T-helper 22 cell (primary cell): Measurements from ENCODE around the gene MPHOSPH10.
"Not testable (repeated sequence)": the region's sequence is repeated elsewhere in the genome, so short reads cannot be mapped to it uniquely, and the experiment has no call there.

ENCODE experiments used
- DNase-seq: peaks from one replicate; pipeline ENCODE4 v3.0.0-alpha.2; 2020; ENCODE audit warnings: low read depth

The MPHOSPH10 gene

DNA sequence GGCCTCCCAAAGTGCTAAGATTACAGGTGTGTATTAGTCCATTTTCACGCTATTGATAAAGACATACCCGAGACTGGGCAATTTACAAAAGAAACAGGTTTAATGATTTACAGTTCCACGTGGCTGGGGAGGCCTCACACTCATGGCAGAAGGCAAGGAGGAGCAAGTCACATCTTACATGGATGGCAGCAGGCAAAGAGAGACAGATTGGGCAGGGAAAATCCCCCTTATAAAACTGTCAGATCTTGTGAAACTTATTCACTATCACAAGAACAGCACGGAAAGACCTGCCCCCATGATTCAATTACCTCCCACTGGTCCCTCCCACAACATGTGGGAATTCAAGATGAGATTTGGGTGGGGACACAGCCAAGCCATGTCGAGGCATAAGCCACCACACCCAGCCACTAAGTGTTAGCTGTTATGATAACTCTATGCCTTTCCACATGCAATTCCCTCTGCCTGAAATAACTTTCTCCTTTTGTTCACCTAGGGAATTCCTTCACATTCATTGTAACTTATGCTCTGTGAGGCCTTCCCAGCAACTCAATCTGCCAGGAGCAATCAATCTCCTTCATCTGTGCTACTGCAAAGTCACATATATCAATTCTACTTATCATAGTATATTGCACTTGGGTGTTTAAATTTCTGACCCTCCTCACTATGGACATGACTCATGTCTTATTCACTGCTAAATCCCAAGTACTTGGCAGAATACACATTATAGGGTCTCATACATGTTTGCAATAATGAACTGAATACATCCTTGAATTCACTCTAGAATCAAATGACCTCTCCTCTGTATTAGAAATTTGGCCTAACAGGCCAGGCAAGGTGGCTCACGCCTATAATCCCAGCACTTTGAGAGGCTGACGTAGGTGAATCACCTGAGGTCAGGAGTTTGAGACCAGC lies 7.8 kb upstream of the MPHOSPH10 start:
- DNase-seq = no peak

DNA sequence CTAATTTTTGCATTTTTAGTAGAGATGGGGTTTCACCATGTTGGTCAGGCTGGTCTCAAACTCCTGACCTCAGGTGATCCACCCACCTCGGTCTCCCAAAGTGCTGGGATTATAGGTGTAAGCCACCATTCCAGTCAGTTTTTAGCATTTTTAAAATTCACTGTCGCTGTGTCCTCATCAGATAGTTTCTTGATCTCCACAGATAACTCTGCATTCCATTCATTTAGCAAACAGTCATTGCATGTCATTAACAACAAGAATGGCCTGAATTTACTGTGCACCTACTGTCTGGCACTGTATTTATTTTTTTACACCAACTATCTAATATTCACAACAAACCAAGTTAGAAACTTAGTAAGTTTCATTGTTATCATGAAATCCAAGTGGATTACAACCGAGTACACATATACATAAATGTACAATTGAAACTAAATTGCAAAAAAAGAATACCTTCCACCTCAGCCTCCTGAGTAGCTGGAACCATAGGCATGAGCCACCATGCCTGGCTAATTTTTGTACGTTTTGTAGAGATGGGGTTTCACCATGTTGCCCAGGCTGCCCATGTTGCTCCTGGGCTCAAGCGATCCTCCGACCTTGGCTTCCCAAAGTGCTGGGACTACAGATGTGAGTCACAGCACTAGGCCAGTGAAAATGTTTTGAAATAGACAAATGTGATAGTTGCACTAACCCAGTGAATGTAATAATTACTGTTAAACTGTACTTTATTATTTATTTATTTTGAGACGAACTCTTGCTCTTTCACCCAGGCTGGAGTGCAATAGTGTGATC lies 4.7 kb upstream of the MPHOSPH10 start:
- no peak for DNase-seq

DNA sequence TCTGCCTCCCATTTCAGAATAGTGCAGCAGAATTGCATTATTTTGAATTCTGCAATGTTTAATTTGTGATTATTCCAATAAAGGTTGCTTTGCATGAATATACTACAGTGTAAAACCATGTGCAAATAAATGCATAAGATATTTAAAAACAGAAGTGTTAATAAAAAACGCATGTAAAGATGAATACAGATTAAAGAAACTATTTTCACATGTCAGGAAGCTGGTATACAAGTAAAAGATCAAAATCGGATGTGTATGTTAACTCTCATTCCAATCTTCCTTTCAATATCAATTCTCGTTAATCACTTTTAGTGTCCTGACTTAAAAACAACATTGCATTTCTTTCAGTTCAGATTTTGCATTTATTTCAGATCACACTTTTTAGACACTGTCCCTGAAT lies 3.5 kb upstream of the MPHOSPH10 start:
- DNase-seq = no peak

DNA sequence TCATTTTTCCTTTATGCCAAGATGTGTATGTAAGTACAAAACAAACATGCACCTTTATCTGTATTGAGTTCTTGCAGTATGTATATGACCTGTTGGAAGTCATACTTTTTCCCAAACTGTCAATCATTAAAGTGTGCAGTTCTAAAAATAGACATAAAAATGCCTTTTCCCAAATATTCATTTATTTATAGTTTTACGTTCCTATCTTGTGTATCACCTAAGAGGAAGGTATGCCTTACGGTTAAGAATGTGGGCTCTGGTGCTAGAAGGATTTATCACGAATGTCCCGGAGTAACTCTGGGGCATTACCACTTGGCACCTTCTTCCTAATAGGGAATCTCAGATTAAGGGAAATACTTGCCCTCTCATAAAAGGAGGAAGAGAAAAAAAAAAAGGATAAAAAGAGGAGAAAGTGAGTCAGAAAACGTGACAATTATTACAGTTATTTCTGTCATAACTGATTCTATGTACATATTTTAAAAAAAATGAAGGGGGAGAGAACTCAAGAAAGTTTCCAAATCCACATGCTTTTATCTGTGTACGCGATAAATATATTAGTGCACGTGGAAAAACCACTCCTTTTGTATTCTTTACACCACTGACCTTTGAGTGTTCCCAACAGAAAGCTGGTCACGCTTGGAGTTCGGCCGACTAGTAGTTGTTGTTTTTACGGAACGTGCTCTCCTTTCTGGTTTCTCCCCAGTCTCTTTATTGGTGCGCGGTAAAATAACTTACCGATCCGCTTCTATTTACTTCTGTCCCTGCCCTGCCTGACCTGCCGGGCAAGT lies 1.1 kb upstream of the MPHOSPH10 start:
- DNase-seq = no peak

DNA sequence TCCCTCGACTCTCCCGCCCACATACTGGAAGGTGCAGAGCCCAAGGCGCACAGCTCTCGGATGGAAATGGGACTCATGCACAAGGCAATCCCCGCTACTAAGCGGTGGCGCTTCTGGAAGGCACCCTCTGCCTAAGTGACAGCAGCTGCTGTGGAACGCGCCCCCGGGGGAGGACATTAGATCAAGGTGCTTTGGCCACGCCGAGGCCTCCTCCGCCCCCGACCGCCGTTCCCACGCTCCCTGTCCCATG lies 607 bp upstream of the MPHOSPH10 start:
- DNase-seq = no peak

DNA sequence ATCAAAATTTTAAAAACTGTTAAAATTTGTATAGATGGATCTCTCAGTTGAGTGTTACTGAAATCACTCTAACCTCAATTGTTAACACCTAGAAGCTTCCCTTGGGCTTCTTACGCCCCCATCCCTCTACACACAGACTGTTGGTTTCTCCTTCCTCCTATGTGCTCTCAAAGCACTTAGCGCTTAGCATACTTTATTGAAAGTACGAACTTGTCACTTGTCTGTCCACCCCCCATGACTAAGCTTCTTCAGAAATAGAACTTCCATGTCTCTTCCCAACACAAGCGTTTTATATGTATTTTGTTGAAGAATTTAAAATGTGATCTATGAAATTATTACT lies 441 bp downstream of the MPHOSPH10 start:
- DNase-seq = no peak

DNA sequence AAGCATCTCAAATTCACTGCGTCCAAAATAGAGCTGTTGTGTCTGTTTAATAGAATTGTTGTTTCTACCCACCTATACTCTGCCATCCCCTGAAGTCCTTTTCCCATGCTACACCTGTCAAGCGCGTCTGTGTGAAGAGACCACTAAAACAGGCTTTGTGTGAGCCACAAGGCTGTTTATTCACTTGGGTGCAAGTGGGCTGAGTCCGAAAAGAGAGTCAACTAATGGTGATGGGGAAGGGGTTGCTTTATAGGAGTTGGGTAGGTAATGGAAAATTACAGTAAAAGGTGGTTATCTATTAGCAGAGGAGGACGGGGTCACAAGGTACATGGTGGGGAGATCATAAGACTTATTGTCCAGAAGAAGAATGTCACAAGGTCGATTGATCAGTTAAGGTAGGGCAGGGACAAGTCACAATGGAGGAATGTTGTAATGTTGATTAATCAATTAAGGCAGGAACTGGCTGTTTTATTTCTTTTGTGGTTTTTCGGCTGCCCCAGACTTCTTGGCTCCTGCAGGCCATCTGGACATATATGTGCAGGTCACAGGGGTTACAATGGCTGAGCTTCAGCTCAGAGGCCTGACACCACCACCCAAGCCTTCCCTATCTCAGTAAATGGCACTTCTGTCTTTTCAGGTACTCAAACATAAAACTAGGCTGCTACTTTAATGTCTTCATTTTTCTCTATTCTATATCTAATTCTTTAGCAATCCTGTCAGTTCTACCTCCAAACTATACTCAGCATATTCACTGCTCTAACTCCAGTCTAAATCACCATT lies 1.1 kb downstream of the MPHOSPH10 start:
- not testable (repeated sequence) for DNase-seq

DNA sequence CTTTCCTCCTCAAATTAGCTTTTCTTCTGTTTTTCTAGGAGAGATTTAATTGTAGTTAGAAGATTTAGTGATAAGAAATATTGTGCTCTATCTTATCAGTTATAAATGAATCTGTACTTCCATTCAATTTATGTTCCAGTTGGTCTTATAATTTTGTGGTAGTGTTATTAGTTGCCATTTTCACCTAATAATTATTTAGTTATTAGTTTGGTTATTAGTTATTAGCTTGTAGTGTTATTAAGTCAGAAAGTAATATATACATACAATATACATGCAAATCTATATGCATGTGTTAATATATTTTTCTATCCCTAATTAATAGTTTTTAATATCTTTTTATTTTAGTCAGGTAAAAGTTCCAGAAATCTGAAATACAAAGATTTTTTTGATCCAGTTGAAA lies 3.2 kb downstream of the MPHOSPH10 start:
- DNase-seq = no peak

DNA sequence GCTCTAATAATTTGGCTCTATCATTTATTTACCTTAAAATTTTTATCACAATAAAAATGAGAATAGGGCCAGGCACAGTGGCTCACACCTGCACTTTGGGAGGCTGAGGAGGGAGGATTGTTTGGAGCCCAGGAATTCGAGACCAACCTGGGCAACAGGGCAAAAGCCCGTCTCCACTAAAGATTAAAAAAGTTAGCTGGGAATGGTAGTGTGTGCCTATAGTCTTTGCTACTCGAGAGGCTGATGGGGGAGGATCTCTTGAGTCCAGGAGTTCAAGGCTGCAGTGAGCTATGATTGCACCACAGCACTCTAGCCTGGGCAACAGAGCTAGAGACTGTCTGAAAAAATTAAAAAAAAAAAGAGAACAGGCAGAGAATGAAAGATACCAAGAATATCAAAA lies 5.7 kb downstream of the MPHOSPH10 start:
- DNase-seq = no peak

DNA sequence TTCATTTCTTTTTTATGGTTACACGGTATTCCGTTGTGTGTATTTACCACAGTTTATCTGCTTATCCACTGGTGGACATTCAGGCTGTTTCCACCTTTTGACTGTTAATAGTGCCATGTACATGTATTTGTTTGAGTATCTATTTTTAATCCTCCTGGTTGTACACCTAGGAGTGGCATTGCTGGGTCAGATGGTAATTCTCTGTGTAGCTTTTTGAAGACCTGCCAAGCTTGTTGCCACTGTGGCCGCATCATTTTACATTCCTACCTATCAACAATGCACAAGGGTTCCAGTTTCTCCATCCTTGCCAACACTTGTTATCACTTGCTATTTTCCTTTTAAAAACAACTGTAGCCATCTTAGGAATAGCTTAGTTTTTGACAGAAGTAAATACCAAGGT lies 13.3 kb downstream of the MPHOSPH10 start:
- DNase-seq = no peak

DNA sequence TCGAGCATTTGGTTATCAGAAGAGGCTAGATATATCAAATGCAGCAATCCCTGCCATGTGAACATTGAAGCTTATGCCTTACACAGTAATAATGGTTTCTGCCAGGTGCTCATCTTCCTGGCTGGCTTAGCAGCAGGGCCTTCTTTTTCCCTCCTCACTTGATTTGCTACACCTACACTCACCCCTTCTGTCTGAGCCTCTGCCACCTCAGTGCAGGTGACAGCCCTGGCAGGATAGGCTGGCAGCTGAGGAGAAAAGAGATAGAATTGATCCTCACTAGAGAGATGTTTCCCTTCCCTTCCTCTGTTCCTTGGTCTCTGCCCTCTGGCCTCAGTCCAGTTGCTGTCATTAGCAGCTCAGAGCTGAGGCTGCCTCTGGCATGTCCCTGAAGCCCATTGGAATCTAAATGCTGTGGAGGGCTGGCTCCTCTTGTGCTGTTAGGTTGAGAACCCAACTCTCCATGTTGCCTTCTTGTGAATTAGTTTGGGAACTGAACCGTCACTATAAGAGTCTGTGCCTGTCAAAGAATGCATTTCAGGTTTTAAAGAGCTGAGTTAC lies 18.2 kb downstream of the MPHOSPH10 start:
- DNase-seq = no peak

DNA sequence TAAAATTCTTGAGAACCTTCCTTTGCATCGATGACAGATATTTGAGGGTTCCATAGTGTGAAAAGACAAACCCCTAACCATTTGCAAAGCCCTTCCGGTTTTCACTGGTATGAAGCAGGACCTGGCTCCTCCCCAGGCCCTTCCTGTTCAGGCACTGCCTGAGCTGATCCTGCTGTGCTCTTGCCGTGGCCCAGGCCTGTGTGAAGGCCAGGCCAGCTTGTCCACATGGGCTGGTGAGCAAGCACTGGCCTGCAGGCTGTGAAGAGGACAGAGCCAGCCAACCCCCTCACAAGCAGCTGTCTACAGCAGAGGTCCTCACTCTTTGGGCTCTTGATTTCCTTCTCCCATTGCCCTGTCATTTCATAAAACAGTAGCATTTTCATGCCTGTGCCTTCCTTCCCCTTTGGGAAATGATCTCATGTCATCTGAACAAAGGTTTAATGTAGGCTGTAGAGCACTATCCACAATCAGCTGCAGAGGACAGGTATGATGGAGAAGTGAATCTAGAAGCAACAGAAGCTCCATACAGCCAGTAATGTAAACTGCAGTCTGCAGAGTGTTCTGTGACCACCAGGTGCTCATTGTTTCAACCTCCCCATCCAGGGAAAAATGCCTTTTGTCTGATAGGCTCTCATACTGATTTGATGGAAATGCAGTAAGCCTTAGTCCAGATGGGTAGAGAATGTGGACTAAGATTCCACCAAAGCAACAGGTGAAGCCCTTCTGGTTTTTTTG lies 19.8 kb downstream of the MPHOSPH10 start:
- DNase-seq = no peak

DNA sequence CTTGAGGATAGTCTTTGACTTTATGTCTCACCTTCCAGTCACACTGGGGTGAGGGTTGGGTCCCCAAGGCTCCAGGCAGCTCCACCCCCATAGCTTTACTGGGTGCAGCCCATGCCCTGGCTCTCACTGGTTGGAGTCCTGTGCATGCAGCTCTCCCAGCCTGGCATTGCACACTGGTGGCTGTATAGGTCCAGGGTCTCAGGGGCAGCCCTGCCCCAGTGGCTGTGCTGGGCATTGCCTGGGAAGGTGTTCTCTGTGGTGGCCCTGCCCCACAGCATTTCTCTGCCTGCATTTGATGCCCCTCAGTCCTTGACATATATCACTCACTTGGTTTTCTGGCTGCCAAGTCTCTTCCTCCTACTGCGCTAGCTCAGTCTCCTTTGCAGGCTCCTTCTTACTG lies 21.2 kb downstream of the MPHOSPH10 start:
- no peak for DNase-seq

DNA sequence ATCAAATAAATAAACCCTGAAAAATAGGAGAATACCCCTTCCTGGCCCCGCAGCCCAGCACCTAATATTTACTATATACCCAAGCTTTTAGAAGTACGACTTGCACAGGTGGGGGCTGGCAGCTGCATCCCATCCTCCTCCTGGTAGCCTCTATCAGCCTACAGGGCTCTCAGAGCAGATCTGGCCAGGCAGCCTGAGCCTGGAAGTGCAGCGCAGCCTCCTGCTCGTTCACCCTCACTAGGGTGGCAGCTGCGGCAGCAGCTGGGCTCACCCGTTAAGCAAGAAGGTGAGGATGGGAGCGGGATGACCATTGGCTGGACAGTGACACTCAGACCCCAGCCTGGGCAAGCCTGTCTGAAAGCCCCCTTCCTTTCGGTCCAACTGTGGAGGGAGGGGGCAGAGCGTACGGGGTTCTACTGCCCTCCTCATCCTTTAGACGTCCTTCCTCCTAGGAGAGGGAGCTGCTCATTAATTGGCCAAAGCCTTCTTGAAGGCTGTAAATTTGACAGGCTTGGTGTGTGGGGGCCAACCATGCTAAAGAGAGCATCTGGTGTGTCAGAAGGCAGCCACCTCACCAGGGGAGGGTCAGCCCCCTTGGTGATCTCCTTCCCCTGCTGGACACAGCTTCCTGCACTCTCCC lies 23.3 kb downstream of the MPHOSPH10 start:
- no peak for DNase-seq

DNA sequence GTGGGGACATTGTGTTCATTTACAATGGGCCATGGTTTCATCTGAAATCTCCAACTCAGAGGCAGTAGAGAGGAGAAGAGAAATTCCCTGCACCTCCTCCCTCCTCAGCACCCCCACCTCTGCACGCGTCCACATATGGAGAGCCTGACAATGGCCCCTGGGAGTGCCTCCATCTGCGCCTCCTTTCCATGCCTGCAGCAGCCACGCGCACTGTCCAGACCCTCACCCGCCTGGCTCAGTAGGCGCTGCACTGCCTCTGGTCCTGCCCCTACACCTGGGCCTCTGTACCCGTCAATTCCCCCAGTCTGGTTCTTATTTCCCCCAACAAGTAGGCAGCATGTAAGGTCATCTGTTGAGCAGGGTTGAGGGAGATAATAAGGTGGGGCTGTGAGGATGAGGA lies 23.8 kb downstream of the MPHOSPH10 start:
- no peak for DNase-seq

DNA sequence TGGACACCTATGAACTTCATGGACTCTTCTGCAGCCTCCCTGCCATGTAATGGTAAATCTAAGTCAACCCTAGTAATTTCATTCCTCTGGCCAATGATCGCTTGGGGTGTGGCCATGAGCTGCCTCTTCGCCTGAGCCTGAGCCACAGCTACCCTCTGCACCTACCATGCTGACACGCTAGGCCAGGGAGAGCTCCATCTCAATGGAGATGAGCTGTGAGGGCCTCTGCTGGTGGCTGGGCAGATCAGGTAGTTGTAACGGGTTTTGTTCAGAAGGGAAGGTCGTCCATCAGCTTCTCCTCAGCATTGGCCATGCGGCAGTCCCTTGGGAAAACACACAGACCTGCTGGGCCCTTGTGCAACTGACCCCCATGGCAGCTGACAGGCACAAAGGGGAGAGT lies 24.4 kb downstream of the MPHOSPH10 start:
- no peak for DNase-seq

DNA sequence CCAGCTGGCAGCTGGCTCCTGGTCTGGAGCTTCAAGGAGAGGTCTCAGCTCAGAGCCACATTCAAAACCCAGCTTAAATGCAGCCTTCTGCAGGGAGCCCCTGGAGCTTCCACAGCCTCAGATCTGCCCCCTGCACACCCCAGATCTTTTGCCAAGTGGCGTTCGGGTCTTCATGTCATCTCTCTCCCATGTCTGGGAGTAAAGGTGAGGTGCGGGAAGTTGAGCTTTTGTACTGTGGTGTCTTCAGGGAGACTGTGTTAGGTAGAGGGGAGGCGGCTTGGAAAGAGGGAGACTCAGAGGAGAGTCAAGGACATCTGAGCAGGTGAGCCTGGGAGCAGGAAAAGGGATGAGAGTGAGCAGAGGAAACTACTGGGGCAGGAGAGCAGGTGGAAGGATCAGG lies 25.4 kb downstream of the MPHOSPH10 start:
- DNase-seq = no peak

DNA sequence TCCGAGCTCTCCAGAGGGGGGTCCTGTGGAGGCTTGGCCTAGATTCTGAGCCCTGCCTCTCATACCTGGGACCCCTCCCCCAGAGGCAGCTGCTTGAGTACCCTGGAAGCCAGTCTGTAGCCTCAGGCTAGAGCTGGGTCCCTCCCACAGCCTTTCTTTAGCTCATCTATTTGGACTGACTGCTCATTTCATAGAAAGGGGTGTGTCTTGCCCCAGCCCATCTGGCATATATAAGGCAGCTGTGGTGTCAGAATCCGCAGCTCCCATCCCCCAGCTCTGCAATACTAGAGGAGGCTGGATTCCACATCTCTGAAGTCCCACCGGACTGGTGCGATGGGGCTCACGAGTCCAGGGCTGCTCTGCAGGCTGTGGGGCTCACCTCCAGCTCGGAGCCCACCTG lies 26.1 kb downstream of the MPHOSPH10 start:
- DNase-seq = no peak

DNA sequence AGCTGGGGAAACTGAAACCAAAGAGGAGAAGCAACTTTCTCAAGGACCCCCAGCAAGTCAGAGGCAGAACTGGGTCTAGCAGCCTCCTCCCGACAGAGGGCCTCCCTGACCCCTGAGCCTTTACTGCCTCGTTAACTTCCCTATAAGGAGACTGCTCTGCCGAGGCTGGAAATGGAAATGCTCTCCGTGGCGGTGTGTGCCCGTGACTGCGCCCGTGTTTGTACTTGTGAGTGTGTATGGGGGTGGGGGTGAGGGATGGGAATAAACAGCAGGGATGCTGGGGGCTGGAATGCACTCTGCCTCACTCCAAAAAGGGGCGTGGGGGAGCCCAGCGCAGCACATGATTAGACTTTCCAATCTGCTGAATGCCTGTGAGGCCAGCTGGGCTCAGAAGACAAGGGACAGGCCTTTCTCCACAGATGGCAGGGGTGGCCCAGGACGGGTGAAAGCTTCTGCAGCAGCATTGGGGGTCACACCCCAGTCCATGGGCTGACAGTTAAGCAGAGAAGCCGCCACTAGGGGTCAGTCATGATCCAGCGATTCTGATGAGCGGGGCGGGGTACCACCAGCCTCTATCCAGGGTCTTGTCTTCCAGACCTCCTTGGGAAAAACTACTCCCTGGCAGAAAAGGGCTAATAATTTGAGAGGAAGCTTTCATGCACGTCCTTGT lies 26.8 kb downstream of the MPHOSPH10 start:
- no peak for DNase-seq

DNA sequence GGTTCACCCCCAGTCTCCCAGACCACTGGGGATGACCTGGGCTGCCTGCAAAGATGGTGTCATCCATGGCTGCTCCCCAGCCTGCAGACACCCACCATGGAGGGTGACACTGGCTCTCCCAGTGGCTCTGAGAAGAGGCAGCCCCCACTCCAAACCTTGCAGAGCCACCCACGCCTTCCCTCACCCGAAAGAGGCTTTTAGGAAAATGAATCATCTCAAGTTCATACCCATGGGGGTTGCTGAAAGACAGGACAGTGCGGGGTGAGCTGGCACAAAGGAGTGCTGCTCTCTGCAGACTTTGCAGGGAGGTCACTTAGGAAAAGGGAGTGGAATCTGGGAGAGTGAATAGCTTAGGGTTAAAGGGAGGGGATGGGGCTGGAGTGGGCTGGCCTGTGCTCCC lies 36.4 kb downstream of the MPHOSPH10 start:
- no peak for DNase-seq
